Trophoblast cell (in vitro differentiated cells and primary cell): ENCODE results near the gene RING1.

ENCODE experiments used
- DNase-seq, 2 donors: peaks; one replicate each; pipeline ENCODE4 v3.0.0-alpha.2; 2016
- H2AFZ ChIP-seq: 2 replicates; pipeline ENCODE4 v1.6.1; 2013; ENCODE audit warnings: low read length, moderate library complexity, mild to moderate bottlenecking; ENCODE audit not compliant: insufficient read depth, poor library complexity
- H2AK5ac ChIP-seq: 2 replicates; pipeline ENCODE4 v1.6.1; 2013; ENCODE audit warnings: mild to moderate bottlenecking, low read length
- H2BK120ac ChIP-seq: 2 replicates; pipeline ENCODE4 v1.6.1; 2013; ENCODE audit warnings: low read length, mild to moderate bottlenecking, moderate library complexity; ENCODE audit not compliant: insufficient read depth, poor library complexity
- H2BK12ac ChIP-seq: 2 replicates; pipeline ENCODE4 v1.6.1; 2013; ENCODE audit warnings: mild to moderate bottlenecking, low read length, moderate library complexity
- H2BK5ac ChIP-seq: 2 replicates; pipeline ENCODE4 v1.6.1; 2013; ENCODE audit warnings: low read length, low read depth, moderate library complexity, mild to moderate bottlenecking; ENCODE audit not compliant: poor library complexity
- H3K14ac ChIP-seq: 2 replicates; pipeline ENCODE4 v1.6.1; 2013; ENCODE audit warnings: mild to moderate bottlenecking, low read length
- H3K18ac ChIP-seq: 2 replicates; pipeline ENCODE4 v1.6.1; 2013; ENCODE audit warnings: mild to moderate bottlenecking, low read length
- H3K23ac ChIP-seq: 2 replicates; pipeline ENCODE4 v1.6.1; 2013; ENCODE audit warnings: low read length
- H3K27ac ChIP-seq: 2 replicates; pipeline ENCODE4 v1.5.1; 2013; ENCODE audit warnings: low read depth, mild to moderate bottlenecking, inconsistent platforms, low read length, moderate library complexity
- H3K27me3 ChIP-seq: 2 replicates; pipeline ENCODE4 v1.6.1; 2013; ENCODE audit warnings: inconsistent platforms, mild to moderate bottlenecking, low read length, moderate library complexity; ENCODE audit not compliant: insufficient read depth
- H3K36me3 ChIP-seq, 2 experiments: 1 replicate in 1 of 2; 2 replicates in 1 of 2; pipeline ENCODE4 v1.6.1; 2013; ENCODE audit warnings: low read length in 2 of 2, mild to moderate bottlenecking in 2 of 2, moderate library complexity in 1 of 2; ENCODE audit not compliant: insufficient read depth in 2 of 2, control insufficient read depth in 1 of 2
- H3K4ac ChIP-seq: 2 replicates; pipeline ENCODE4 v1.6.1; 2013; ENCODE audit warnings: low read depth, mild to moderate bottlenecking, low read length, moderate library complexity
- H3K4me1 ChIP-seq, 2 experiments: 1 replicate in 1 of 2; 2 replicates in 1 of 2; pipeline ENCODE4 v1.6.1; 2013; ENCODE audit warnings: low read length in 2 of 2, mild to moderate bottlenecking in 2 of 2, moderate library complexity in 1 of 2; ENCODE audit not compliant: insufficient read depth in 2 of 2, control insufficient read depth in 1 of 2
- H3K4me2 ChIP-seq: 2 replicates; pipeline ENCODE4 v1.6.1; 2013; ENCODE audit warnings: inconsistent platforms, mild to moderate bottlenecking, low read length, moderate library complexity
- H3K4me3 ChIP-seq: 2 replicates; pipeline ENCODE4 v1.5.1; 2013; ENCODE audit warnings: mild to moderate bottlenecking, low read depth, low read length, inconsistent platforms
- H3K79me1 ChIP-seq: one replicate; pipeline ENCODE4 v1.6.1; 2013; ENCODE audit warnings: low read length
- H3K79me2 ChIP-seq: 2 replicates; pipeline ENCODE4 v1.6.1; 2013; ENCODE audit warnings: low read length, mild to moderate bottlenecking; ENCODE audit not compliant: control insufficient read depth, insufficient read depth, poor library complexity
- H3K9ac ChIP-seq: 2 replicates; pipeline ENCODE4 v1.6.1; 2013; ENCODE audit warnings: mild to moderate bottlenecking, low read length
- H3K9me3 ChIP-seq: 2 replicates; pipeline ENCODE4 v1.6.1; 2013; ENCODE audit warnings: low read depth, mild to moderate bottlenecking, control low read depth, inconsistent platforms, low read length; ENCODE audit not compliant: insufficient read depth
- H4K12ac ChIP-seq: 2 replicates; pipeline ENCODE4 v1.6.1; 2013; ENCODE audit warnings: low read depth, mild to moderate bottlenecking, low read length, moderate library complexity
- H4K8ac ChIP-seq: 2 replicates; pipeline ENCODE4 v1.6.1; 2013; ENCODE audit warnings: low read depth, mild to moderate bottlenecking, low read length, moderate library complexity
- H4K91ac ChIP-seq: one replicate; pipeline ENCODE4 v1.6.1; 2013; ENCODE audit warnings: low read depth, mild to moderate bottlenecking, low read length, moderate library complexity
- WGBS: extraction: QIAGEN DNeasy Blood & Tissue Kit; methylation state at CpG from one replicate; pipeline ENCODE4 v1.1.7; 2013; ENCODE audit warnings: missing lambda C conversion rate; ENCODE audit not compliant: insufficient read length, insufficient coverage; ENCODE audit errors: extremely low coverage; 5-methylcytosine and 5-hydroxymethylcytosine counted together

RING1 gene

DNA sequence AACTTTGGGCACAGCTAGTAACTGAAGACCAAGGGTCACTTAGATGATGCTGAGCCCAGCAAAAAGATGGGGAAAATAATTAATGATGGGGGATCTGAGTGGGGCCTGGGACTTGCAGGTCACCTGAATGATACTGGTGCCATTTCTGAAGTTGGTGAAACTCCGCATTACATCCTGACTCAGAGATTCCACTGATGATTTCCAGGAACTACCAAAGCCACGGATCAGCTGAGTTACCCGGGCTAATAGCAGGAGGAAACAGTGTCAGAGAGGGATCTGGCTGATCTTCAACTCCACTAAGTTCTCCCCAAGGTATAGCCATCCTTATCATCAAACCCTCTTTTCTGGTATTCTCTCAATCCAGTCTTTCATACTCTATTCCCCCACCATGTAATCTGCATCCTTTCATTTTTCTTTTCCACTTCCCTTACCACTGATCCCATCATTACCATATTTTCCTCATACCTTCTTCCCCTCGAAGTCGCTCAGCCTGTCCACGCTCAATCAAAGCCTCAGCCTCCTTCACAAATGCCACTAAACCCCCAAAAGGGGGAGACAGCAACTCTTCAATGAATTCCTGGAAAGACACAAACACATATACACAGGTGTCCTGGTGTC lies 43.2 kb downstream of the RING1 start:
- 100% methylated on average over 3 of the region's 6 CpGs for WGBS
- Histone ChIP-seq H3K9ac (no peak overlapping the region), H3K4ac (no peak overlapping the region)

DNA sequence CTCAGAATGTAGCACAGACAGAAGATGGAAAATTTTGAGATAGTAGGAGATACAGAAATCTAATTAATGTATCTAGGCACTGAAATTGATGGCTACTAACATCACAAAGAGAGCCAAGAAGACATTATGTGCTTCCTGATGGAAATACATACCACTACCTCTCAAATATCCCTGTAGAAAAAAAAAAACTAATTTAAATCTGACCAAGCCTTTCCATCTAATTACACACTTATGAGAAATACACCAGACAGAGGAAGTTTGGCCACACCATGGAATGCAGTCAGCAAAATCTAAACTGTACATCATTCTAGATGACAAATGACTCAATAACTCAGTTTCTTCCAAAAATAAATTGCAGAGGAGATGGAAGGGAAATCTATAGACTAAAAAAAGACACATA lies 44.5 kb downstream of the RING1 start:
- H3K4ac ChIP-seq: no peak overlapping the region
- H3K27ac ChIP-seq: no peak overlapping the region
- H4K8ac ChIP-seq: no peak overlapping the region
- no peak overlapping the region for H3K18ac ChIP-seq
- no peak overlapping the region for H3K4me3 ChIP-seq
- no peak overlapping the region for H3K14ac ChIP-seq
- no peak overlapping the region for H2BK5ac ChIP-seq
- no peaks in the 10 kb centered on the region for H3K27me3 ChIP-seq
- no peak overlapping the region for H2BK12ac ChIP-seq
- peaks cover 6% of the 10 kb centered on the region for H3K79me1 ChIP-seq
- H3K4me1 ChIP-seq: peaks cover 12 to 14% of the 10 kb centered on the region in 2 experiments
- H2BK120ac ChIP-seq: no peak overlapping the region
- H3K79me2 ChIP-seq: no peaks in the 10 kb centered on the region
- H3K4me2 ChIP-seq: no peak overlapping the region
- H2AK5ac ChIP-seq: no peak overlapping the region
- no peak overlapping the region for H3K9ac ChIP-seq
- H3K23ac ChIP-seq: no peak overlapping the region
- no peak for DNase-seq
- no peak overlapping the region for H4K91ac ChIP-seq
- no peaks in the 10 kb centered on the region for H3K9me3 ChIP-seq
- H3K36me3 ChIP-seq: peaks cover 8 to 9% of the 10 kb centered on the region in 2 experiments
- no peak overlapping the region for H2AFZ ChIP-seq
- H4K12ac ChIP-seq: no peak overlapping the region

More for the DNA sequence above, 43.2 kb downstream of the RING1 start:
- Histone ChIP-seq H2BK12ac (no peak overlapping the region), H3K9me3 (no peaks in the 10 kb centered on the region), H3K79me2 (no peaks in the 10 kb centered on the region), H3K27me3 (no peaks in the 10 kb centered on the region), H2AK5ac (no peak overlapping the region), H4K8ac (no peak overlapping the region), H3K4me2 (no peak overlapping the region), H3K79me1 (peaks cover 6% of the 10 kb centered on the region), H3K23ac (no peak overlapping the region), H3K18ac (no peak overlapping the region), H4K12ac (no peak overlapping the region), H3K27ac (no peak overlapping the region), H3K4me1 (peaks cover 12 to 14% of the 10 kb centered on the region in 2 experiments), H3K36me3 (peaks cover 5% of the 10 kb centered on the region in 2 experiments), H3K14ac (no peak overlapping the region), H2BK5ac (no peak overlapping the region), H2BK120ac (no peak overlapping the region), H3K4me3 (no peak overlapping the region), H2AFZ (no peak overlapping the region), H4K91ac (no peak overlapping the region)
- DNase-seq: no peak

- Histone ChIP-seq H2AK5ac (no peak overlapping the region), H3K9me3 (no peaks in the 10 kb centered on the region), H3K79me1 (peaks cover 2% of the 10 kb centered on the region), H3K4ac (no peak overlapping the region), H2BK120ac (no peak overlapping the region), H2BK5ac (no peak overlapping the region), H4K8ac (no peak overlapping the region), H3K14ac (no peak overlapping the region), H3K79me2 (no peaks in the 10 kb centered on the region), H2BK12ac (no peak overlapping the region), H3K4me1 (peaks cover 4 to 6% of the 10 kb centered on the region in 2 experiments), H3K9ac (no peak overlapping the region), H3K4me2 (no peak overlapping the region), H3K27me3 (no peaks in the 10 kb centered on the region), H3K18ac (no peak overlapping the region), H4K91ac (no peak overlapping the region), H3K36me3 (peaks cover 12 to 14% of the 10 kb centered on the region in 2 experiments), H2AFZ (no peak overlapping the region), H3K27ac (no peak overlapping the region), H3K23ac (no peak overlapping the region), H4K12ac (no peak overlapping the region), H3K4me3 (no peak overlapping the region)
- WGBS: no CpG with 5 or more reads among the region's 4 CpGs
- DNase-seq: no peak
These were observed 46.3 kb downstream of the RING1 start for GRCh38 chr6:33254591-33254990.

DNA sequence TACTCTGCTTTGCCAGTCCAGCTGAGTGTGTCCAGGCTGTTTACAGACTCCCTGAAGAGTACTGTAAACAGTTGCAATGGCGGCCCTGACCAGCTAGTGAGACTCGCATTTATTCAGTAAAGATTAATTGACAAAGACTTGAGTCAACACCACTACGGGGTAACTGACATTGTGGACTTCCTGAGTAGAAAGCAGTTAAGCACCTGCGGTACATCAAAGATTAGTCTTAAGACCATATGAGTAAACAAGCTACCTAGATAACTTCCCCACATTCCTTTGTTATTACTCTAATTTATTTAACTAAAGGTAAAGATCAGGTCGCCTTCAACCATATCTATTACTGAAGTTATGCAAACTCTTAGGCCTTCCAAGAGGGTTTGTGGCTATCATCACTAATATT lies 50.7 kb downstream of the RING1 start:
- Histone ChIP-seq H3K27me3 (no peaks in the 10 kb centered on the region), H3K36me3 (peaks cover 17 to 24% of the 10 kb centered on the region in 2 experiments), H2AK5ac (no peak overlapping the region), H2BK12ac (no peak overlapping the region), H3K79me1 (no peaks in the 10 kb centered on the region), H3K4ac (no peak overlapping the region), H3K27ac (no peak overlapping the region), H3K79me2 (no peaks in the 10 kb centered on the region), H4K91ac (no peak overlapping the region), H3K23ac (no peak overlapping the region), H2AFZ (no peak overlapping the region), H3K4me3 (no peak overlapping the region), H3K9ac (no peak overlapping the region), H2BK120ac (no peak overlapping the region), H2BK5ac (no peak overlapping the region), H3K14ac (no peak overlapping the region), H3K9me3 (no peaks in the 10 kb centered on the region), H3K4me1 (no peaks in the 10 kb centered on the region), H4K12ac (peak overlapping the region; percentile 30), H3K4me2 (no peak overlapping the region), H3K18ac (no peak overlapping the region), H4K8ac (no peak overlapping the region)
- DNase-seq: no peak
- WGBS: no CpG with 5 or more reads among the region's 5 CpGs
